ENCODE measurements around the gene OPCML.

OPCML gene
- total RNA-seq, result 0 to 0.04 (median 0) reads per million in 3 experiments

DNA sequence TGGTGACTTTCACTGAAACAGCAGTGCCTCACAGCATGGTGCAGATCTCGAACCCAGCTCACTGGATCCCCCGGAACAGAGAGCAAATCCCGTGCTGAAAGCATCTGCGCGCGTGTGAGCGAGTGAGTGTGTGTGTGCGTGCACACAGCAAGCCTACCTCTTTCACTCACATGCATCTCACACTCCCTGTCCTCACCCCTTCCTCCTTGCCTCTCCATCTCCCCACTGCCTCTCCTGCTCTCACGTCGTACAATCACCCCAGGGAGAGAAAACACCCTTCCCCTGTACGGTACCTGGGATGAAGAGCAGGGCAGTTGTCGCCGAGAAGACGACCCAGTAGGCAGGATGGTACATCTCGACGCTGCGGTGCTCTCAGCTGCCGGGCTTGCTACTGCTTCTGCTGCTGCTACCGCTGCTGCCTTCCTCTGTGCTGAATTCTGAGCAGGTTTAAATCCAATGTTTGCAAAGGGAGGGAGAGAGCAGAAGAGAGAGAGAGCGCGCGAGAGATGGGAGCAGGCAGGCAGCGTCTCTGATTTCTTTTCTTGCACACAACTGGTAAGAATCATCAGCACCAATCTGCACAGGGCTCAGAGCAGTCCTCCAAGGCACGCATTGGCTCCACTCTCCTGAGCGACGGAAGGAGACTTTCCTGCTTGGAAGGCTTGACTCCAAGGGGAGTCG lies at the start of gene OPCML:
OPCML (minus strand) TSS at position 531 of the 681 bp plus-strand sequence.
- DNase-seq, result no peak

DNA sequence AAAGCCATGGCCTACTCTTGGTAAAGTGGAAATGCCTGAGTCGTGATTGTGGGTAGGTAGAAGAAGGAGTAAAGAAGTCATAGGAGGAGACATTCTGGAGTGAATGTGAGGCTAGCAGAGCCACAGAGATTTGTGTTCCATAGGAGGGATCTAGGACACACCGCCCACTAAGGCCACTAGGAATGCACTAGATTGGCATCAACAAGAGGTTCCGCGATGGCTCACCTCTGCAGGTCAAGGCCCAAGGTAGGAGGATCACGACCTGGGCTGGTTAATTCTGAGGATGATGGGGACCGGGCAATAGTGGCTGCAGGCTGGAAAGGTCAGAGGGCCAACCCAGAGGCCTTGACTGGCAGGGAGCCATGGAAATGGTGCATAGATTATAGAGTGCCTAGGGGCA lies 48.8 kb upstream of the OPCML start:
- no peak for DNase-seq

GRCh38 chr11:133579165-133580031 lies 47.1 kb upstream of the OPCML start:
- no peak for DNase-seq

DNA sequence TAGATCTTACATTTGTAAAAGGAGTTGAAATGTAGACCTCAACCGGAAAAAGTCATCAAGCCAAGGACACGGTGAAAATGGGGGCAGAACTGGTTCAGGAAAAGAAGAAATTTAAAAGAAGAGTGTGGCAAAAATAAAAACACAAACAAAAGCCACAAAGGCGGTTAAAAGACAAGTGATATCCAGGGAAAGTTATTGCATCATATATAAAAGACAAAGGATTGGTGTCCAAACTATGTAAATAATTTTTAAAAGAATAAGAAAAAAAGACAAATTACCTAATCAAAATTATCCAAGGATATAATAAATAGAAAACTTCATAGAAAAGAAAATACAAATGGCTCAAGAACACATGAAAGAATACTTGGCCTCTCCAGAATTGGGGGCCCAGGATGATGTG lies 45.1 kb upstream of the OPCML start:
- no peak for DNase-seq

- no peak for DNase-seq
Measured at GRCh38 chr11:133576351-133576750, 44.0 kb upstream of the OPCML start.

- DNase-seq, result no peak
Measured at GRCh38 chr11:133573081-133573480, 40.8 kb upstream of the OPCML start.

- no peak for DNase-seq
Measured at GRCh38 chr11:133570376-133570775, 38.1 kb upstream of the OPCML start.

- DNase-seq, result no peak
Measured at GRCh38 chr11:133563505-133564025, 31.3 kb upstream of the OPCML start.

GRCh38 chr11:133560472-133560855 lies 28.2 kb upstream of the OPCML start:
- DNase-seq, result no peak

DNA sequence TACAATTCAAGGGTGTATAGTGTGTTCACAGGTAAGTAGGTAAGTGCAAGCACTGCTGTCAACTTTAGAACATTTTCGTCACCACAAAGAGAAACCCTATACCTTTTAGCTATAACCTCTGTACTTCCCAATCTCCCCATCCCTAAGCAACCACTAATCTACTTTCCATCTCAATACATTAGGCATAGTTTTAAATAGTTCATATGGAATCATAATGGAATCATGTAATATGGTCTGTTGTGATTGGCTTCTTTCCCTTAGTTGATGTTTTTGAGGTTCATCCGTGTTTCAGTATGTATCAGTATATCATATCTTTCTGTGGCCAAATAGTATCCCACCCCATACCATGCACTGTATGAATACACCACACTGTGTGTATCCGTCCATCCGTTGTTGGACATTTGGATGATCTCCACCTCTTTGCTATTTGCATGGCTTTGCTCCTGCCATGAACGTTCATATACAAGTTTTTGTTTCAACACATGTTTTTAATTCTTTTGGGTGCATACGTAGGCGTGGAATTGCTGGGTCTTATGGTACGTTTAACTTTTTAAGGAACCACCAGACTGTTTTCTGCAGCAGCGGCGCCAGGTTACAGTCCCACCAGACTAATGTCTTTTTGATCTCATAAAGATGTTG lies 27.7 kb upstream of the OPCML start:
- no peak for DNase-seq

GRCh38 chr11:133559382-133559781 lies 27.1 kb upstream of the OPCML start:
- no peak for DNase-seq

DNA sequence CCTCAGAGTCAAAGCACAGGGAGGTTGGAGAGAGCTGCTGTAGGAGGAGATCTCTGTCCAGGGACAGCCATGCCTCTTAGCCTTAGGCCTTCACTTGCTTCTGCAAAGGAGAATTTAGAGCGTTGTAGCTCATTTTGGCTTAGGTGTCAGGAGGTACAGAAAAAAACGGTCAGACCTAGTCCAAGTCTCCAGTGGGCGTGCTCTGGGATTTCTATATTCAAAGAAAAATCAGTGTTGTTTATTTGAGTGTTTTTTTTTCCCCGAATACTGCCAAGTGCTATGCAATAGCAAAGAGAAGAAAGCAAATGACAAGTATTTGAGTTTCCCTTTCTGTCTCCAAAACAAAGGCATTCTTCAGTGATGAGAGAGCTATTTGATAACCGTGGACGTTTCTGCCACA lies 22.7 kb upstream of the OPCML start:
- no peak for DNase-seq

DNA sequence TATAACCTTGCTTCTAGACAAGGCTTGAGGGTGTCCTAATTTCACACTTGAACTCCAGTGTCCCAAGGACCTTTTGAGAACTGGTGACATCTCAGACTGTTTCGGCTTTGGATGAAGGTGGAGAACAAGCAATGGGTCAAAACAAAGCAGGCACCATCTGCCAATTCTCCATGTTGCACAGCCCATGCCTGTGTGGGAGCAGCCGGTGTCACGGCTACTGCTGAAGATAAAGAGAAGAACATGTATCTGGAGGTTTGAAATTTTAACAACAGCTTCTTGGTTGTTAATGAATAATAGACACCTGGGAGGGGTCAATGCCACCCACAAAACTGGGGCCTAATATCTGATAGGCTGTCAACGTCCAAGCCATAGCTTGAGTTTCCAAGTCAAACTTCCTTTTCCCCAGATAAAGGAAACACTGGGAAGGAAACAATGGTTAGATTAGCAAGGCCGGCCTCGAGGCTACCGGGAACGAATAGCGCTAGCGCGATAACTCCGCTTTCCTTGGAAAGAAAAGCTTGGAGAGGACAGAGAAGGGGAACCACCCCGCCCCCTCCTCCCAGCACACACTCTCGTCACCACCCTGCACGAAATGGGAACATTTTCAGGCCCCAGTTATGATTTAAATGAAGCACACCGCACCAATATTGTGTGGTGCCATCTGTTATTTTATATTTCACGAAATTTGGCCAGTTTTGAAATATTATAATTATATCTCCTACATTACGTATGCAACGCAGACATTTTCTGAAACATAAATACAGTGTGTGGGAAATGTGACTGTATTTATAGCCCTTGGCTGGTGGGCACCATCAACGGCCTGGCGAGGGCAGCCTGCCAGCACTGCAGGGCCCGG lies 21.8 kb upstream of the OPCML start:
- DNase-seq, result no peak

DNA sequence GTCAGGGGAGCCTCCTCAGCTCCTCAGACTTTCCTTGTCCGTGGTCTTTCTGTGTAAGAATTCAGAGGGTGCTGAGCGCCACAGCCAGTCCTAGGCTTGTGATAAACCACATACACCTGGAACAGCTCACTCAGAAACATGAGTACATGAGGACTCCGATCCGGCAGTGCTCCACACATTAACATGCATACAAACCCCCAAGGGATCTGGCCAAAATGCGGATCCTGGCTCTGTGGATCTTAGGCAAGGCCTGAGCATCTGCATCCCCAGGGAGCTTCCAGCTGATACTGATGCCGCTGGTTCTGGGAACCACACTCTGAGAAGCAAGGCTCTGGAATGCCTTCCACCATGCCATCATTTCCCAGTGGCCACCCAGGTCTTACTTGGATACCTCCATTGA lies 20.6 kb upstream of the OPCML start:
- DNase-seq, result no peak

- no peak for DNase-seq
Measured at GRCh38 chr11:133551064-133551463, 18.8 kb upstream of the OPCML start.

- DNase-seq, result no peak
Measured at GRCh38 chr11:133549826-133550225, 17.5 kb upstream of the OPCML start.

- DNase-seq, result no peak
Measured at GRCh38 chr11:133548641-133549040, 16.3 kb upstream of the OPCML start.

DNA sequence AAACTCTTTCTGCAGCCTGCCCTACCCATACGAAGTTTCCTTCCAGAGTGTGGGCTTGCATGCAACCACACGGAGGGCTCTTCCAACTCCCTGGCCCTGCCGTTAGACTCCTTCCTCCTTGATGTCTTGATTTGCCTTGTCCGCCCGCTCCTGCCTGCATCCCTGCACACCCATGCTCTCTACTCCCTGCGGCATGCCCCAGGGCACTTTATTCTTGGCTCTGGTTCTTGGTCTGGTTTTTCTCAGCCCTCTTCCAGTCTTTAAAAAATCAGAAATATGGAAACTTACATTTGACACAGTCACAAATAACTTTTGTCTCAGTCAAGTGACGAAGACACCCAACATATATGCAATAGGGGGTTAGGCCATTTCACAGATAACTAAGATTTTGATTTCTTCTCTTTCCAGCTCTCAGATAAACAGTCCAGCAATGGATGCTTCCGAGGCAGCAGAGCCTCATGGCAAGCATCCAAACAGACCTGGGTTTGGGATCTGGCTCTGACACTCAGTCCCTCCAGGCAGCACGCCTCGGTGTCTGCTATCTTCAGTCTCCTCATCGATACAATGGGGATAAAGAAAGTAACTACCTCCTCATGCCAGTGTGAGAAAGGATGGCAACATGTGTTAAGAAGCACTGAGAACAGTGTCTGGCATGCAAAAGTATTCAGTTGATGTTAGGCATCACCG lies 15.7 kb upstream of the OPCML start:
- no peak for DNase-seq

DNA sequence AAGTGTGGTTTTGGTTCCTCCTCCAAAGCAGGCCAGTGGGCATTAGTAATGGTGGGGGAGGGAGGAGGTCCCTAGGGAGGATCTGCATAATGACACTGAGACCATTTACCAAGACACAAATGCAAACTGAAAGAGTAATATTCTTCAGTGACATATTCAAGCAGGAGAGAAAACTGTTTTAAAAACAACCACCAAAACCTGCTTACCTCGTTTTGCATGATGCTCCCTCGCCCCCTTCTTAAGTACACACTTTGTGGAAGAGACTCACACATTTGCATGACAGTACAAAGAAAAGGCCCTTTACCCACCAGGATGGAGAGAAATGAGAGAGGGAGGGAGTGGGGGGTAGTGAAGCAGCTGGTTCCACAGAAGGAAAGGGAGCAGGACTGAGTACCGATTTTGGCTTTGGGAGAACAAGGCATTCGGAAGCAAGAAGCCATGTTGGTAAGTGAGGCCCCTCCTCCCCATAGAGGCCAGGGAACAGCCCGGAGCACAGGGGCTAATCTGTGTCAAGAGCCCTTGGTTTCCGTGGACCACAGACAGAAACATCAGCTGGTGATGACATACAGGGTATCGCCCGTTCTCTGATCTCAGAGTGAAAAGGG lies 13.0 kb upstream of the OPCML start:
- no peak for DNase-seq

DNA sequence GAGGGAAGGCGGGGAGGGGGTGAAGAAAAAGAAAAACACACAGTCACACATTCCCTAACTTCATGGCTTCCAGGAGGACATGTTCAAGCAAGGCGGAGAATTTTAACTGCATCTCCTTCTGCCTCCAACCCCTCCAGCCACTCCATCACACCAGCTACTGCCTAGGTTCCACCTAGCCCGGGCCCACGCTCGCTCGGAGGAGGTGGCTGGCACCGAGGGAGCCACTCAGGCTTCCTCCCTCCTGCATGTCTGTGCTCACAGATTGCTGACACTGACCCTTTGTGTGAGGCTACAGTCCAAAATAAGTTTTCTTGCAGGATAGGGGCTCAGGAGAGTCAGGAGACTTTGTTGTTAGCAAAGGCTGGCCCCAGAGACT lies 9.4 kb upstream of the OPCML start:
- no peak for DNase-seq

GRCh38 chr11:133541021-133541719 lies 8.9 kb upstream of the OPCML start:
- DNase-seq, result no peak

All from central memory CD4-positive, alpha-beta T cell (primary cell).